Effector memory CD4-positive, alpha-beta T cell (primary cell): ENCODE data around the gene BRPF1.

Source experiments
- DNase-seq, 3 donors: peaks; one replicate each; pipeline ENCODE4 v3.0.0-alpha.2; 2020
- H3K27ac ChIP-seq: 2 replicates; pipeline ENCODE4 v1.7.0; 2013; ENCODE audit warnings: mild to moderate bottlenecking, low read length, moderate library complexity; ENCODE audit not compliant: insufficient read depth, poor library complexity, severe bottlenecking
- H3K27me3 ChIP-seq: replicated peaks from 2 replicates; pipeline ENCODE4 v1.7.0; 2013; ENCODE audit warnings: mild to moderate bottlenecking, low read length; ENCODE audit not compliant: insufficient read depth, control insufficient read depth, poor library complexity, severe bottlenecking
- H3K36me3 ChIP-seq: 2 replicates; pipeline ENCODE4 v1.7.0; 2013; ENCODE audit warnings: mild to moderate bottlenecking, low read length, moderate library complexity; ENCODE audit not compliant: control insufficient read depth, insufficient read depth
- H3K4me1 ChIP-seq: 2 replicates; pipeline ENCODE4 v1.7.0; 2013; ENCODE audit warnings: low read length, mild to moderate bottlenecking; ENCODE audit not compliant: control insufficient read depth, insufficient read depth, poor library complexity, severe bottlenecking
- H3K4me3 ChIP-seq: 2 replicates; pipeline ENCODE4 v1.7.0; 2013; ENCODE audit warnings: low read length, low read depth, mild to moderate bottlenecking; ENCODE audit not compliant: insufficient read depth, poor library complexity, severe bottlenecking
- H3K9me3 ChIP-seq: 2 replicates; pipeline ENCODE4 v1.7.0; 2013; ENCODE audit warnings: mild to moderate bottlenecking, low read length, moderate library complexity; ENCODE audit not compliant: control insufficient read depth

Gene BRPF1

GRCh38 chr3:9746330-9746729 lies 14.8 kb downstream of the BRPF1 start:
- Histone ChIP-seq H3K36me3 (peaks cover 63% of the 10 kb centered on the region), H3K9me3 (no peaks in the 10 kb centered on the region), H3K4me3 (no peak overlapping the region), H3K27ac (no peak overlapping the region), H3K4me1 (peaks cover 12% of the 10 kb centered on the region), H3K27me3 (no peaks in the 10 kb centered on the region)
- DNase-seq, result no peak

DNA sequence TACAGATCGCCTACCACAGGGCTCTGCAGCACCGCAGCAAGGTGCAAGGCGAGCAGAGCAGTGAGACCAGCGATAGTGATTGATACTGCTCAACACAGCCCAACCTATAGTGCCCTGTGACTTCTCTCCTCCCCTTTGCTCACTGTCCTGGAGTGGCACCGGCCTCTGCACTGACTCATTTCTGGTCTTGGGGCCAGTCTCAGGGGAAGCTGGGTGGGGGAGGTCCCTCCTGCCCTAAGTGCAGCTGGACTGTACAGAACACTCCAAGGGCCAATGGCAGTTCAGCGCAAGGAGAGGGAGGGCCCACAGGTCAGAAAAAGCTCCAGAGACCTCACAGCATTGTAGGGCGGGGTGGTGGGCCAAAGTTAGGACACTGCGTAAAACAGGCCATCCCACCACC lies 15.7 kb downstream of the BRPF1 start:
- no peaks in the 10 kb centered on the region for H3K27me3 ChIP-seq
- H3K4me1 ChIP-seq, result peaks cover 12% of the 10 kb centered on the region
- no peaks in the 10 kb centered on the region for H3K9me3 ChIP-seq
- H3K4me3 ChIP-seq, result no peak overlapping the region
- H3K27ac ChIP-seq, result no peak overlapping the region
- DNase-seq, result no peak
- H3K36me3 ChIP-seq, result peaks cover 58% of the 10 kb centered on the region

GRCh38 chr3:9748031-9748430 lies 16.5 kb downstream of the BRPF1 start:
- H3K4me3 ChIP-seq, result no peak overlapping the region
- H3K9me3 ChIP-seq, result no peaks in the 10 kb centered on the region
- H3K4me1 ChIP-seq, result peaks cover 12% of the 10 kb centered on the region
- H3K27me3 ChIP-seq, result no peaks in the 10 kb centered on the region
- no peak for DNase-seq
- H3K27ac ChIP-seq, result no peak overlapping the region
- H3K36me3 ChIP-seq, result peaks cover 51% of the 10 kb centered on the region

GRCh38 chr3:9749296-9749644 lies 17.7 kb downstream of the BRPF1 start:
- peak overlapping the region; percentile 60 for H3K27ac ChIP-seq
- peaks cover 12% of the 10 kb centered on the region for H3K4me1 ChIP-seq
- no peak for DNase-seq
- peak overlapping the region; percentile 67 for H3K4me3 ChIP-seq
- H3K9me3 ChIP-seq, result no peaks in the 10 kb centered on the region
- H3K27me3 ChIP-seq, result no peaks in the 10 kb centered on the region
- H3K36me3 ChIP-seq, result peaks cover 41% of the 10 kb centered on the region

DNA sequence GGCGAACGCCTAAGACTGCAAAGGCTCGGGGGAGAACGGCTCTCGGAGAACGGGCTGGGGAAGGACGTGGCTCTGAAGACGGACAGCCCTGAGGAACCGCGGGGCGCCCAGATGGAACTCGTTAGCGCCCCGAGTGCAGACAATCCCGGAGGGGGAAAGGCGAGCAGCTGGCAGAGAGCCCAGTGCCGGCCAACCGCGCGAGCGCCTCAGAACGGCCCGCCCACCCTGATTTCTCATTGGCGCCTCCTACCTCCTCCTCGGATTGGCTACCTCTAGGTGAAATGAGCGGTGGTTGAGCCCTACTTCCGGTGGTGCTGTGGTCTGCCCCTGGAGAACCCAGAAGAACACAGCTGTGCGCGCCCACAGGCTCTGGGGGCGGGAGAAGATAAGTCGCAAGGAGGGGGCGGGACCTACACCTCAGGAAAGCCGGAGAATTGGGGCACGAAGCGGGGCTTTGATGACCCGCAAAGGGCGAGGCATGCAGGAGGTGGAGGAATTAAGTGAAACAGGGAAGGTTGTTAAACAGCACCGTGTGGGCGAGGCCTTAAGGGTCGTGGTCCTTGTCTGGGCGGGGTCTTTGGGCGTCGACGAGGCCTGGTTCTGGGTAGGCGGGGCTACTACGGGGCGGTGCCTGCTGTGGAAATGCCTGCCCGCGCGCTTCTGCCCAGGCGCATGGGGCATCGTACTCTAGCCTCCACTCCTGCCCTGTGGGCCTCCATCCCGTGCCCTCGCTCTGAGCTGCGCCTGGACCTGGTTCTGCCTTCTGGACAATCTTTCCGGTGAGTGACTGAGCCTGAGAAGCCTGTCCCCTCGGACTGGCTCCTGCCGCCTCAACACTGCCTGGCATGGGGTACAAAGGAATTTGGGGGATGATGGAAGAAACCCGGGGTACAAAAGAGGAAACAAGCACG lies 18.4 kb downstream of the BRPF1 start, which contains the start of gene OGG1:
OGG1 (plus strand) TSS at position 308 of the 911 bp plus-strand sequence; CDS start at position 643, 335 bp downstream.
- peak; percentile 95 to 97 (median 95) for DNase-seq
- H3K4me3 ChIP-seq, result peak within 1 kb of the TSS; percentile 67
- H3K27ac ChIP-seq, result peak within 1 kb of the TSS; percentile 60
- H3K27me3 ChIP-seq, result no peaks in the 10 kb centered on the region
- peaks cover 18% of the 10 kb centered on the region for H3K4me1 ChIP-seq
- H3K9me3 ChIP-seq, result no peaks in the 10 kb centered on the region
- peaks cover 35% of the 10 kb centered on the region for H3K36me3 ChIP-seq

DNA sequence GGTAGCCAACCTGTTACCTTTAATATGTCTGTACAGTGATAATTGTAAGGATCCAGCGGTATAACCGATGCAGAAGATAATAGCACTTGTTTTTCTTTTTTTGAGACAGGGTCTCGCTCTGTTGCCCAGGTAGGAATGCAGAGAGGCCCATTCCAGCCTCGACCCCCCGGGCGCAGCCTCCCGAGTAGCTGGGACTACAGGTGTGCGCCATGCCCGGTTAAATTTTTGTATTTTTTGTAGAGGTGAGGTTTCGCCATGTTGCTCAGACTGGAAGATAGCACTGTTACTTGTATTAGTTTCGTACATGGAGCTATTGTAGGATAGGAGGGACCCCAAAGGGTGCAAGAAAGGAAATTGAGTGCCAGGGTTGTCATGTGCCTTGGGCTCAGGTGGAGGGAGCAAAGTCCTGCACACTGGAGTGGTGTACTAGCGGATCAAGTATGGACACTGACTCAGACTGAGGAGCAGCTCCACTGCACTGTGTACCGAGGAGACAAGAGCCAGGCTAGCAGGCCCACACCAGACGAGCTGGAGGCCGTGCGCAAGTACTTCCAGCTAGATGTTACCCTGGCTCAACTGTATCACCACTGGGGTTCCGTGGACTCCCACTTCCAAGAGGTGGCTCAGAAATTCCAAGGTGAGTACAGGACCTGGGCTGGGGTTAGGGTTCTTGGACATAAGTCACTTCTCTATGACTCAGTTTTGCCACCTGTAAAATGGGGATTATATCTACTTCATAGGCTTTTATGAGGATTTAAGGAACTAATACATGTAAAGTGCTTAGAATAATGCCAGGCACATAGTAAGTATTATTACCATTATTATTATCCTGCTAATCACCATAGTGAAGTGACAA lies 19.2 kb downstream of the BRPF1 start:
- Histone ChIP-seq H3K4me1 (peaks cover 21% of the 10 kb centered on the region), H3K27me3 (no peaks in the 10 kb centered on the region), H3K4me3 (peak overlapping the region; percentile 67), H3K27ac (peak overlapping the region; percentile 60), H3K9me3 (no peaks in the 10 kb centered on the region), H3K36me3 (peaks cover 26% of the 10 kb centered on the region)
- no peak for DNase-seq

DNA sequence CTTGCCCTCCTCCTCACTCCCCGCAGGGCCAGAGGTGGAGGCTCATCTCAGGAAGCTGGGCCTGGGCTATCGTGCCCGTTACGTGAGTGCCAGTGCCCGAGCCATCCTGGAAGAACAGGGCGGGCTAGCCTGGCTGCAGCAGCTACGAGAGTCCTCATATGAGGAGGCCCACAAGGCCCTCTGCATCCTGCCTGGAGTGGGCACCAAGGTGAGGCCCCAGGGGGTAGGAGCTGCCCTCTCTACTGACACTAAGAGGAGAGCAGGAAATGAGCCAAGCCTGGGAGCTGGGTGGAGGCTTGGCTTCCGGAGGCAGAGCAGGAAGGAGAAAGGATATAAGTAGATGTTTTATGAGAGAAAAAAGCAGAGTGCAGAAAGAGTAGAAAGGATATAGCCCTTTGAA lies 23.1 kb downstream of the BRPF1 start:
- H3K4me3 ChIP-seq, result no peak overlapping the region

GRCh38 chr3:9757427-9757826 lies 25.9 kb downstream of the BRPF1 start:
- Histone ChIP-seq H3K4me1 (peaks cover 9% of the 10 kb centered on the region), H3K27ac (no peak overlapping the region), H3K4me3 (no peak overlapping the region), H3K9me3 (no peaks in the 10 kb centered on the region), H3K27me3 (no peaks in the 10 kb centered on the region), H3K36me3 (peaks cover 33% of the 10 kb centered on the region)
- DNase-seq, result no peak

More for the DNA sequence above, 23.1 kb downstream of the BRPF1 start:
- H3K27me3 ChIP-seq, result no peaks in the 10 kb centered on the region
- peaks cover 18% of the 10 kb centered on the region for H3K4me1 ChIP-seq
- DNase-seq, result no peak
- no peak overlapping the region for H3K27ac ChIP-seq
- peaks cover 34% of the 10 kb centered on the region for H3K36me3 ChIP-seq
- no peaks in the 10 kb centered on the region for H3K9me3 ChIP-seq

- H3K36me3 ChIP-seq, result peaks cover 31% of the 10 kb centered on the region
- no peaks in the 10 kb centered on the region for H3K27me3 ChIP-seq
- no peak overlapping the region for H3K4me3 ChIP-seq
- no peak overlapping the region for H3K27ac ChIP-seq
- no peaks in the 10 kb centered on the region for H3K9me3 ChIP-seq
- DNase-seq, result no peak
- no peaks in the 10 kb centered on the region for H3K4me1 ChIP-seq
Measured at GRCh38 chr3:9760779-9761505, 29.4 kb downstream of the BRPF1 start.
